Renal cortex interstitium (tissue), 11 donors: Measurements from ENCODE around the gene NUDT22. TPM values are rescaled to one million over a fixed set of nuclear protein-coding genes. Genes with fewer than 3 reads are reported as not detected.
A peak's percentile ranks its signal among the peaks of the same experiment; 100 is the strongest.

Experiments used
- DNase-seq, 11 donors: peaks; one replicate each; pipeline ENCODE4 v3.0.0-alpha.2; 2013; ENCODE audit warnings: low read depth in 9 of 11, low spot score in 4 of 11; ENCODE audit errors: extremely low read depth in 1 of 11
- polyA plus RNA-seq, 3 donors: library from polyadenylated mRNA; unstranded; fragments of 120-200 nt; gene quantifications; one replicate each; pipeline ENCODE4 v1.2.1, GENCODE V29; 2013; ENCODE audit not compliant: insufficient read length in 3 of 3

The NUDT22 gene
- polyA plus RNA-seq, 3 donors, result 17.7 to 32.8 (median 28.0) TPM

GRCh38 chr11:64220798-64221197, 5.3 kb upstream of the NUDT22 start:
- DNase-seq, result no peak

GRCh38 chr11:64222651-64223000, 3.4 kb upstream of the NUDT22 start:
- DNase-seq, result no peak

- DNase-seq, result no peak
These were observed 2.9 kb upstream of the NUDT22 start for GRCh38 chr11:64223001-64223651.

GRCh38 chr11:64224151-64224890, 1.8 kb upstream of the NUDT22 start:
- DNase-seq, result no peak

GRCh38 chr11:64224891-64225607, 1.0 kb upstream of the NUDT22 start:
- no peak for DNase-seq

GRCh38 chr11:64226507-64227051, 505 bp downstream of the NUDT22 start:
- no peak for DNase-seq

DNA sequence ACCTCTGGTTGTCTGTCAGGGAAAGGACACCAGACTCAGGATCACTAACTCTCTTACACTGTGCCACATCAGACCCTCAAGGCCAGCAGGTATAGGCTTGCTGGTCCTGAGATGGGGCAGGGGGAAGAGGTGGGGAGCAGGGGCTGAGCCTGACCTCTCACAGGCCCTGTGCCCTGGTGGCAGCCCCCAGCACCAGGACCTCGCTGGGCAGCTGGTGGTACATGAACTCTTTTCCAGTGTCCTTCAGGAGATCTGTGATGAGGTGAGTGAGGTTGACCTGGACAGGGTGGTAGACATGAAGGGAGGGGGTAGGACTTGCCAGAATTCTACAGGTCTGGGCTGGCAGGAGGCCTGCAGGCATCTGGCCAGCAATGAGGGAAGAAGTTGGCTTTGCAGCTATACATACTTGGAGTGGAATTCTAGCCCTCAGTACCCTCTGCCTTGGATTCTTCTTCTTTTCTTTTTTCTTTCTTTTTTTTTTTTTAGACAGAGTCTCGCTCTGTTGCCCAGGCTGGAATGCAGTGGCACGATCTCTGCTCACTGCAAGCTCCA, 1.4 kb downstream of the NUDT22 start:
- no peak for DNase-seq

- no peak for DNase-seq
These were observed 3.1 kb downstream of the NUDT22 start for GRCh38 chr11:64229090-64229743.

DNA sequence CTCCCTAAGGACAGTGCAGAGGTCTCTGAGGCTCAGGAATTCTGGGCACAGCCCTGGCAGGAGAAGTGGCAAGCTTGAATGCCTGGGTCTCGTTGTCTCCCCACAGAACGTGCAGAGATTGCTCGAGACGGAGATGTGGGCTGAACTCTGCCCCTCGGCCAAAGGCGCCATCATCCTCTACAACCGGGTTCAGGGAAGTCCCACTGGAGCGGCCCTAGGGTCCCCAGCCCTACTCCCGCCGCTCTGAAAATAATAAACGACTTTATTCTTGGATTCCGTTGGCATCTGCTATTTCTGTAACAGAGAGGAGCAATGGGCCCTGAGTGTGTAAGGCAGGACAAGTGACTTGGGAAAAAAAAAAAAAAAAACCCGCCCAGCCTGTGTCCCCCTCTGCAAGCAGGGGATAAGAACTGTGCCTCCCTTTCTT, 3.7 kb downstream of the NUDT22 start:
- no peak for DNase-seq

DNA sequence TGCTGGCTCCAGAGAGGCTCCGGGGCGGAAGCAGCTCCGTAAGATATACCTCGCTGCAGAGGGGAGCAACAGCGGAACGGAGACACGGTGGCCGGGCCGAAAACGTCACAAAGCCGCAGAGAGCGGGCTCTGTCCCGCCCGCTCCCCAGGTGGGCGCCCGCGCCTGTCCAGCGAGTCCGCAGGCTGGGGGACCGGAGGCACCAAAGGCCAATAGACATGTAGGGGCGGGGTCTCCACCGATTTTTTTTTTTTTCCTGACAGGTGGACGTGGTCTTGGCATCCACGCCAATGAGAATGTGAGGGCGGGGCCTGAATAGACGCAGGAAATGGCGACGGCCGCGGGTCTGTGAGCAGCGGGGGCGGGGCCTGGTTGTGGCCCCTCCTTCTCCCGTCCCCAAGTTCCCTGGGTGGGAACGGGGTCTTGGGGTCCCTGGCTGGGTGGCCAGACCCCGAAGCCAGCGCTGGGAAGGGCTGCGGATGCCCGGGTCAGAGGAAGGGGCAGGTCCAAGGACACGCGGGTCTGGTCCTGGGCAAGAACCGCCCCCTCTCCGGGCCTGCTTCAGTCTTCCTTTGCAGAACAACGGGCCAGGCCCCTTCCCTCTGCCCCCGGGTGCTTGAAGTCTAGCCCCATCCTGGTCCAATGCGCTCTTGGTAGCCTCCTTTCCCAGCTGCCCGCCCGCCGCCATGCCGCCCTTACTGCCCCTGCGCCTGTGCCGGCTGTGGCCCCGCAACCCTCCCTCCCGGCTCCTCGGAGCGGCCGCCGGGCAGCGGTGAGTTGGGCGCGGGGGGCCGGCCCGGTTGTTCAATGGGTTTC, 4.3 kb downstream of the NUDT22 start, which contains the start of gene DNAJC4:
TSS of gene DNAJC4 (plus strand) at position 378 of the 814 bp plus-strand sequence. CDS start at position 685, 307 bp downstream.
- DNase-seq, result peak; percentile 83 to 96 (median 91)

GRCh38 chr11:64230985-64231365, 4.9 kb downstream of the NUDT22 start:
- no peak for DNase-seq

- no peak for DNase-seq
These were observed 5.5 kb downstream of the NUDT22 start for GRCh38 chr11:64231546-64231945.

DNA sequence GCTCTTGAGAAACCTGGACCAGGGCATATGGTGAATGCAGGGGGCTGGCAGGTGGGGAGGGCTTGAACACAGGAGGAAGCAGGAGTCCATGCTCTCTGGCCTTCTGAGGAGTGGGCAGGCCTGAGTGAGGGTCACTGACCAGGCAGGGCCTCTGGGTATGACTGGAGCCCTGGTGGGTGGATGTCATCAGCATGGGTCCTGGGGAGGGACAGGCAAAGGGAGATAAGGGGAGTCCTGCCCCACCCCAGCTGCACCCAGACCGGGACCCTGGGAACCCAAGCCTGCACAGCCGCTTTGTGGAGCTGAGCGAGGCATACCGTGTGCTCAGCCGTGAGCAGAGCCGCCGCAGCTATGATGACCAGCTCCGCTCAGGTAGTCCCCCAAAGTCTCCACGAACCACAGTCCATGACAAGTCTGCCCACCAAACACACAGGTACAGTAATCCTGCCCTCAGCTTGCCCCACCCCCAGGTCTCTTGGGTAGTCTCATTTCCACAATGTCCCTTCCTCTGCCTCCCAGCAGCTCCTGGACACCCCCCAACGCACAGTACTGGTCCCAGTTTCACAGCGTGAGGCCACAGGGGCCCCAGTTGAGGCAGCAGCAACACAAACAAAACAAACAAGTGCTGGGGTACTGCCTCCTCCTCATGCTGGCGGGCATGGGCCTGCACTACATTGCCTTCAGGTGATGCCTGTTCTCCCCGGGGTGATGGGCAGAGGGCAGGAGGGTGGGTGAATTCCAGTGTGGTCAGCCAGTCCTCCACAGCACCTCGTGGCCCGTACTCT, 6.3 kb downstream of the NUDT22 start:
- no peak for DNase-seq

DNA sequence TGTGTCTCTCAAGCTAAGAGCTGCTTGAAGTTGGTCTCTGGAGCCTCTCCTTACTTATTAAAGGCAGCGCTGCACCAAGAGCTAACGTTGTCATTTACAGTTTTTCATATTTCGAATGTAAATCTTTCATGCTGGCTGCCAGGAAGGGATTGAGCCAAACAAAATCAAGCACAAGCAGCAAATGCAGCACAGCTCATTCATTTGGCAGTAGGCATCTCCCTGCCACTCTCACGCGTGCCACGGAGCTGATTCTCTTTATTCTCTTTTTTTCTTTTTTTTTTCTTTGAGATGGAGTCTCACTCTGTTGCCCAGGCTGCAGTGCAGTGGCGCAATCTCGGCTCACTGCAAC, 6.9 kb downstream of the NUDT22 start:
- DNase-seq, result no peak

GRCh38 chr11:64233913-64234586, 8.0 kb downstream of the NUDT22 start, which contains the start of gene VEGFB:
VEGFB (plus strand) TSS chr11:64234584; CDS start chr11:64234834, 250 bp downstream.
- no peak for DNase-seq

DNA sequence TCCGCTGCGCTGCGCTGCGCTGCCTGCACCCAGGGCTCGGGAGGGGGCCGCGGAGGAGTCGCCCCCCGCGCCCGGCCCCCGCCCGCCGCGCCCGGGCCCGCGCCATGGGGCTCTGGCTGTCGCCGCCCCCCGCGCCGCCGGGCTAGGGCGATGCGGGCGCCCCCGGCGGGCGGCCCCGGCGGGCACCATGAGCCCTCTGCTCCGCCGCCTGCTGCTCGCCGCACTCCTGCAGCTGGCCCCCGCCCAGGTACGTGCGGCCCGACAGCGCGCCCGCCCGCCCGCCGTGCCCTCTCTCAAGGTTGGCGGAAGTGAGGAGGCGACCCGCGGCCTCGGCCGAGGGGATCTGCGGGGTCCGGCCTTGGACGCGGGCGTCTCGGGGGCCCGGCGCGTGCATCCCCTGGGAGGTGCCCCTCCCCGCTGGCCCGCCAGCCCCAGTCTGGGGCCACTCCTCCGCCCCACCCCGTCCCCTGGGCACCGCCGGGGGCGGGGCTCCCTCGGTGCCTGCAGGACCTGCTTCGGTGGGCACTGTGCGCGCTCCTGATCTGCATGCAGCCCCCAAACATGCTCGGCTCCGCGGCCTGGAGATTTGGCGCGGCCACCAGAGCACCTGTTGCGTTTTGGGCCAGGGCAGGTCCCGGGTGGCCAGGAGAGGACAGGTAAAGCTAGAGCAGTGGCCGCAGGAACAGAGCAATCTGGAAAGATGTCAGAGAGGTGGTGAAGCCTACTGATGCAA, 8.7 kb downstream of the NUDT22 start:
- DNase-seq, result no peak
